HG03460 (cell line): ENCODE results near the gene TMIGD2.
"Not testable (repeated sequence)": the region's sequence is repeated elsewhere in the genome, so short reads cannot be mapped to it uniquely, and the experiment has no call there.

Experiments
- ATAC-seq: cut with Tn5 transposase; IDR thresholded peaks from one replicate; pipeline ENCODE4 v1.9.1; 2021; ENCODE audit not compliant: unreplicated experiment

The TMIGD2 gene

GRCh38 chr19:4302243-4302640 is at the start of gene TMIGD2:
TMIGD2 (minus strand) TSS chr19:4302389; CDS start chr19:4302385, 4 bp downstream.
- ATAC-seq, result no peak

- ATAC-seq, result no peak
Observed at GRCh38 chr19:4350726-4351125, 48.5 kb upstream of the TMIGD2 start.

GRCh38 chr19:4350111-4350510 is 47.9 kb upstream of the TMIGD2 start:
- no peak for ATAC-seq

GRCh38 chr19:4349225-4349624 is 47.0 kb upstream of the TMIGD2 start:
- ATAC-seq, result not testable (repeated sequence)

- ATAC-seq, result no peak
Observed at GRCh38 chr19:4347521-4347920, 45.3 kb upstream of the TMIGD2 start.

- ATAC-seq, result no peak
Observed at GRCh38 chr19:4346020-4346383, 43.8 kb upstream of the TMIGD2 start.

- ATAC-seq, result no peak
Observed at GRCh38 chr19:4345342-4346019, 43.3 kb upstream of the TMIGD2 start.

GRCh38 chr19:4343370-4344307 is 41.5 kb upstream of the TMIGD2 start, which contains the start of gene MPND:
MPND (plus strand) TSS chr19:4343562; CDS start chr19:4343594, 32 bp downstream.
- peak; percentile 50 for ATAC-seq

- peak; percentile 79 for ATAC-seq
Observed at GRCh38 chr19:4342615-4343369, 40.6 kb upstream of the TMIGD2 start.

GRCh38 chr19:4342314-4342614 is 40.1 kb upstream of the TMIGD2 start:
- ATAC-seq, result no peak

GRCh38 chr19:4338441-4339355 is 36.5 kb upstream of the TMIGD2 start, which contains the start of gene STAP2:
STAP2 (minus strand) TSS chr19:4338827; CDS start chr19:4338753, 74 bp downstream.
- no peak for ATAC-seq

GRCh38 chr19:4337906-4338440 is 35.8 kb upstream of the TMIGD2 start:
- no peak for ATAC-seq

- no peak for ATAC-seq
Observed at GRCh38 chr19:4334929-4335570, 32.9 kb upstream of the TMIGD2 start.

- no peak for ATAC-seq
Observed at GRCh38 chr19:4329858-4330257, 27.7 kb upstream of the TMIGD2 start.

- ATAC-seq, result not testable (repeated sequence)
Observed at GRCh38 chr19:4328991-4329681, 26.9 kb upstream of the TMIGD2 start.

GRCh38 chr19:4328243-4328990 is 26.2 kb upstream of the TMIGD2 start:
- ATAC-seq, result peak; percentile 77

GRCh38 chr19:4327877-4328242 is 25.7 kb upstream of the TMIGD2 start:
- ATAC-seq, result no peak

- ATAC-seq, result no peak
Observed at GRCh38 chr19:4327252-4327876, 25.2 kb upstream of the TMIGD2 start.
